Dendritic cell treated with granulocyte-macrophage colony-stimulating factor and Interleukin-4, amounts not matched to agents 40 ng/mL and 50 ng/mL, for 4 days (primary cell): ENCODE data around the gene GATD1.
A peak's percentile ranks its signal among the peaks of the same experiment; 100 is the strongest.

Experiments
- H3K27ac Mint-ChIP-seq: one replicate; pipeline ENCODE4 v1.8.0; 2022; ENCODE audit warnings: mild to moderate bottlenecking, mixed read lengths
- H3K27me3 Mint-ChIP-seq: one replicate; pipeline ENCODE4 v1.8.0; 2022; ENCODE audit warnings: mild to moderate bottlenecking, mixed read lengths
- H3K36me3 Mint-ChIP-seq: one replicate; pipeline ENCODE4 v1.8.0; 2022; ENCODE audit warnings: low read depth, mixed read lengths
- H3K4me1 Mint-ChIP-seq: one replicate; pipeline ENCODE4 v1.8.0; 2022; ENCODE audit warnings: low read depth, mixed read lengths
- H3K4me3 Mint-ChIP-seq: one replicate; pipeline ENCODE4 v1.8.0; 2022; ENCODE audit warnings: mild to moderate bottlenecking, moderate library complexity, mixed read lengths
- H3K9me3 Mint-ChIP-seq: one replicate; pipeline ENCODE4 v1.8.0; 2022; ENCODE audit warnings: mixed read lengths
- intact Hi-C: fragments of 100-400 bp; cut with micrococcal nuclease; formaldehyde crosslinking; loops from one replicate; pipeline ENCODE4 v1.15.0; 2022

GATD1 gene

DNA sequence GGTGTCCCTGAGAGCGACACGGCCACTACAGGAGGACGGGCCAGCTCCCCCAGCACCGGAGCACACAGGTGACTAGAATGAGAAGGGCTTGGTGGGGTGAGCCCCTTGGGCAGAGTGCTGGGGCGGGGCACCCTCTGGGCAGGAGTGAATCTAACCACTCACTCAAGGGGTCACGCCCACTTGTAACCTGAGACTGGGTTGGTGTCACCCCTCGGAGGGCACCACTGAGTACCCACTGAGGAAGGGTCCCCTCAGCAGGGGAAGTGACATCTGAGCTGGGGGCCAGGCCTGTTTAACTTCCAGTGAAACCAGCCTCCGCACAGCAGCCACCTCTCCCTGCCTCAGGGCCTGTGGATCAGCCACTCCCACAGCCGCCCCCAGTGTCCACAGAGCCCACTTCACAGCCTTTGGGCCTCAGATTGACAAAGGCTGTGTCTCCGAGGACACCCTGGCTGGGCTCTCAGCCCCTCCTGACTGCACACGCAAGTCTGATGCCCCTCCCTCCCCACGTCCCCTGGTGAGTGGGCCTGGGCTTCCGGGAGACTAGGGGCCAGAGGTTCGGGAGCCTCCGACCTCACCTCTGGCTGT, 5.6 kb downstream of the GATD1 start:
- H3K4me3 Mint-ChIP-seq: no peak overlapping the region
- H3K36me3 Mint-ChIP-seq: peaks cover 87% of the 10 kb centered on the region

DNA sequence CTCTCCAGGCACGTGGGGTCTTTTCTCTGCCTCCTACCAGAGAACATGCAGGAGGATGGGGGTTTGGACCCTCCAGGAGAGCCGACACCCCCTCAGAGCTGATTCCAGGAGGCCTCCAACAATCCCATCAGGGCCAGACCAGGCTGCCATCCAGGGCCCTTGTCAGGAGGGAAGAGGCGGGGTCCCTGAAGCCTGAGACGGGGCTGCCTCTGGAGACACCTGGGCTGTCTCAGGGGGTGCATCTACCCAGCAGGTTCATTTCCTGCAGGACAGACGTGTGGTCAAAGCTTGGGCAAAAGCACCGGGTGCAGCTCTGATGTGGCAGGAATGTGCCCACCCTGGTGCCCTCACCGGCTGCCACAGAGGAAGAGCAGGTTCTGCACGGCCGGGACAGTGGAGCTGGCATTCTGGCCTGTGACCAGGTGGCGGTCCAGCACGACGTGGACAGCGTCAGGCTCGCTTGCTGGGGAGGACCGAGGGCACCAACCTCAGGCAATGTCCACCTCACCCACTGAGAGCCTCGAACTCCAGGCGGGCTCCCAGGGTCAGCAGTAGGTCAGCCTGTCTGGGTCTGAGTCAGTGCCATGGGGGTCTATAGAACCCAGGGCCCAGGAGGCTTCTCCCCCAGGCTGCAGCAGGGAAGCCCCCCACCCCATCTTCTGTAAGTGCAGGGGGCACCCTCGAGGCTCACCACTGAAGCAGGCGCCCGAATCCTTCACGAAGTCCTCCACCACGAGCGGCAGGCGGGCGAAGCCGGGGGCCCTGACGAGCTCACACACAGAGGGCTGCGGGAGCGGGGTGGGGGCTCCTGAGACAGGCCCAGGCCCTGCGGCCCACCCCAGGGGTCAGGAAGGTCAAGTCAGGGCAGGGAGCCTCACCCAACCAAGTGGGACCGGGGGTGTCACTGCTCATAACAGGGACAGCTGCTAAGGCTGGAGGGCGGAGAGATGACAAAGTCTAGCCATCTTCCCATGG, 6.4 kb downstream of the GATD1 start:
- intact Hi-C loops: no loop called here
- no peak overlapping the region for H3K27ac Mint-ChIP-seq
- no peaks in the 10 kb centered on the region for H3K9me3 Mint-ChIP-seq
- peaks cover 40% of the 10 kb centered on the region for H3K4me1 Mint-ChIP-seq
- H3K4me3 Mint-ChIP-seq: no peak overlapping the region
- peaks cover 95% of the 10 kb centered on the region for H3K36me3 Mint-ChIP-seq
- H3K27me3 Mint-ChIP-seq: no peaks in the 10 kb centered on the region

More for the DNA sequence above, 5.6 kb downstream of the GATD1 start:
- Mint-ChIP-seq H3K4me1 (peaks cover 40% of the 10 kb centered on the region), H3K27me3 (no peaks in the 10 kb centered on the region), H3K27ac (no peak overlapping the region), H3K9me3 (no peaks in the 10 kb centered on the region)
- intact Hi-C loops: no loop called here

DNA sequence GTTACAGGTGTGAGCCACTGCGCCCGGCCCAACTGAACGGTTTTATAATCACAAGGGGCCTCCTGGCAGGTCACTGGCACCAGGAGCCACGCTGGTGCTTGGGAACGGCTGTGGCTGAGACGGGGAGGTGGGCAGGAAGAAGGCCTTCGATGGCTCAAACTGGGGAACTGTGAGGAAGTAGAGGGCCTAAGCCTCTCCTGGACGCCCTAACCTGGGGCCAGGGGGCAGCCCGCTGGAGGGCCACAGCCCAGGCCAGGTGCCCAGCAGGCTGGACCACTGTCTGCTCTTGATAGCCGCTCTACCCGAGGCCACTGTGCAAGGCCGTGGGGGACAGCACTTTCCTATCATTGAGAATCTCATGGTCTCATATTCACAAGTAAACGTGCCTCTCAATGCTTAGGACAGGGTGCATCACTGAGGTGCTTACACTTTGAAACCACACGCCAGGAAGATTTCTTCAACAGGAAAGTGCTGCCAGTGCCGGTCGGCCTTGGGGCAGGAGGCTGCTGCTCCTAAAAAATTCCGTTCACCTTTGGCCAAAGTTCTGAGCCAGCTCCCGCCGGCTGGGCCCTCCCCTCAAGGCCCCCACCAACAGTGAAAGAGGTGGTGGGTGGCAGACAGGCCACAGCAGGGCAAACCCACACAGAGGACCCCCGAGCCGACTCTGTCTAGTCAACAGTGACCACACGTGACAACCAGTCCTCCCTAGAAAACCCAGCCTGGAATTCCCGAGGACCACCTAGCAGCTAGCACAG, 7.2 kb downstream of the GATD1 start:
- no peak overlapping the region for H3K27ac Mint-ChIP-seq
- H3K27me3 Mint-ChIP-seq: no peaks in the 10 kb centered on the region
- H3K36me3 Mint-ChIP-seq: peaks cover 96% of the 10 kb centered on the region
- H3K4me3 Mint-ChIP-seq: no peak overlapping the region
- intact Hi-C loops: no loop called here
- no peaks in the 10 kb centered on the region for H3K9me3 Mint-ChIP-seq
- peaks cover 40% of the 10 kb centered on the region for H3K4me1 Mint-ChIP-seq

DNA sequence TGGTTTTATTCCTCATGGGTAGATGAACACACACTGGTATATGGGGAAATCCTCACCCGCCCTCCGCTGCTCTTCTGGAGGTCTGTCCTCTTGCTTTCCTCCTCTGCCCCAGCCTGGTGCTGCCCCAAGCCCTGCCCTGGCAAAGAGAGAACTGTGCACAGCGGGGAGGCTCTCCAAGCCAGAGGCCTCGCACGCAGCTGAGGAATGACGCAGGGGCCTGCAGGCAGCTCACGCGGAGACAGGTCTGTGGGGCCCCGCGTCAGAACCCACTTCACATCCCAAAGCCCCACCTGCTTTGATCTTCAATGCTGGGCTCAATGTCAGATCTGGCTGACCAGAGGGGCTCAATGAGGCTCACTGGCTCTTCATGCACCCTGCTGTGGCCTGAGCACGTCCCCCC, 10.0 kb downstream of the GATD1 start:
- H3K4me3 Mint-ChIP-seq: no peak overlapping the region
- peaks cover 39% of the 10 kb centered on the region for H3K4me1 Mint-ChIP-seq
- no peaks in the 10 kb centered on the region for H3K9me3 Mint-ChIP-seq
- H3K36me3 Mint-ChIP-seq: peaks cover 96% of the 10 kb centered on the region
- intact Hi-C loops: no loop called here
- H3K27me3 Mint-ChIP-seq: no peaks in the 10 kb centered on the region
- H3K27ac Mint-ChIP-seq: no peak overlapping the region

DNA sequence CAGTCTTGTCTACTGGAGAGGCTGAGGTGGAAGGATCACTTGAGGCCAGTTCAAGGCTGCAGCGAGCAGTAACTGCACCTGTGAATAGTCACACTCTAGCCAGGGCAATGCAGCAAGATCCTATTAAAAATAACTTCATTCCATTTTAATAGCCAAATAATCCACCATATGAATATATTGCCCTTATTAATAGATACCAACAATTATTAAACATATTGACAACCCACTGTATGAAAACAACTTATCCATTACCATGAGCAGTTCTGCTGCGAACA, 10.4 kb downstream of the GATD1 start:
- H3K27me3 Mint-ChIP-seq: no peaks in the 10 kb centered on the region
- no peak overlapping the region for H3K4me3 Mint-ChIP-seq
- H3K36me3 Mint-ChIP-seq: peaks cover 96% of the 10 kb centered on the region
- peaks cover 41% of the 10 kb centered on the region for H3K4me1 Mint-ChIP-seq
- no peak overlapping the region for H3K27ac Mint-ChIP-seq
- H3K9me3 Mint-ChIP-seq: no peaks in the 10 kb centered on the region
- intact Hi-C loops: no loop called here

DNA sequence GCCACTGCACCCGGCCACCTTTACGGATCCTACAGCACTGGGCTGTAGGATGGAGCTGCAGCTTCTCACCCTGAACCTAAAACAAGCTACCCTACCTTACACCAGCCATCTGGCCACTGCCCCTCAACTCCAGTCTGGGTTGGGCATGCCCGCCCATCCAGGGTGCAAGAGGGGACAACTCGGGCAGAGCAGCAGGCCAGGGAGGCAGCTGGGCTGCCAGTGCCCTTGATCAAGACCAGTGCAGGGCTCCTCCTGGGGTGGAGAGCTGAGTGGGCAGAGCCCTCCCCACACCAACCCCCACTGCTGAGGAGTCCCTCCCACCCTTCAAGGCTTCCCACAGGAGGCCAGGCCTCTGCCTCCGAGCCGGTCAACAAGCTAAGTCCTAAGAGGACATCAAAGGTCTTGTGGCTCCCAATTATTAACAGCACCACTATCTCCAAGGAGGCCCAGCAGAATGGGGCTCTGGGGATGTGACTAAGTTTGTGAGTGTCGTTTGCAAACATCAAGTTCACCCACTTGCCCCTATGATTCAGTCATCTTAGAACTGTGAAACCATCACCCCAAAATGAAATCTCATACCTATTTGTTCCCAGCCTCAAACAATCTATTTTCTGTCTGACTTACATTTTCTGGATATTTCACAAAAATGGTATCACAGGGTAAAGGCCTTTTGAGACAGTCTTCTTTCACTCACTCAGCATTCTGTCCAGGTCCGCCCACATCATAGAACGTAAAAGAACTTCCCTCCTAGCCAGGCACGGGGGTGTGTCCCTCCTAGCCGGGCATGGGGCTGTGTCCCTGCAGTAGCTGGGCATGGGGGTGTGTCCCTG, 11.0 kb downstream of the GATD1 start:
- H3K27ac Mint-ChIP-seq: no peak overlapping the region
- peaks cover 41% of the 10 kb centered on the region for H3K4me1 Mint-ChIP-seq
- H3K9me3 Mint-ChIP-seq: no peaks in the 10 kb centered on the region
- no peak overlapping the region for H3K4me3 Mint-ChIP-seq
- H3K27me3 Mint-ChIP-seq: no peaks in the 10 kb centered on the region
- H3K36me3 Mint-ChIP-seq: peaks cover 96% of the 10 kb centered on the region
- intact Hi-C loops: no loop called here

DNA sequence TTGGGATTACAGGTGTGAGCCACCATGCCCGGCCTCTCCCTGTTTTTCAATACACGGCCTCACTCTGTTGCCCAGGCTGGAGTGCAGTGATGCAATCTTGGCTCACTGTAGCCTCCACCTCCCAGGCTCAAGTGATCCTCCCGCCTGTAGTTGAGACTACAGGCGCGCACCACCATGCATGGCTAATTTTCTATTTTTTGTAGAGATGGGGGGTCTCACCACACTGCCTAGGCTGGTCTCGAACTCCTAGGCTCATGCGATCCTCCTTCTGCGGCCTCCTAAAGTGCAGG, 11.5 kb downstream of the GATD1 start:
- Mint-ChIP-seq H3K27ac (no peak overlapping the region), H3K9me3 (no peaks in the 10 kb centered on the region), H3K4me1 (peaks cover 41% of the 10 kb centered on the region), H3K4me3 (no peak overlapping the region), H3K27me3 (no peaks in the 10 kb centered on the region), H3K36me3 (peaks cover 96% of the 10 kb centered on the region)
- intact Hi-C loops: no loop called here

DNA sequence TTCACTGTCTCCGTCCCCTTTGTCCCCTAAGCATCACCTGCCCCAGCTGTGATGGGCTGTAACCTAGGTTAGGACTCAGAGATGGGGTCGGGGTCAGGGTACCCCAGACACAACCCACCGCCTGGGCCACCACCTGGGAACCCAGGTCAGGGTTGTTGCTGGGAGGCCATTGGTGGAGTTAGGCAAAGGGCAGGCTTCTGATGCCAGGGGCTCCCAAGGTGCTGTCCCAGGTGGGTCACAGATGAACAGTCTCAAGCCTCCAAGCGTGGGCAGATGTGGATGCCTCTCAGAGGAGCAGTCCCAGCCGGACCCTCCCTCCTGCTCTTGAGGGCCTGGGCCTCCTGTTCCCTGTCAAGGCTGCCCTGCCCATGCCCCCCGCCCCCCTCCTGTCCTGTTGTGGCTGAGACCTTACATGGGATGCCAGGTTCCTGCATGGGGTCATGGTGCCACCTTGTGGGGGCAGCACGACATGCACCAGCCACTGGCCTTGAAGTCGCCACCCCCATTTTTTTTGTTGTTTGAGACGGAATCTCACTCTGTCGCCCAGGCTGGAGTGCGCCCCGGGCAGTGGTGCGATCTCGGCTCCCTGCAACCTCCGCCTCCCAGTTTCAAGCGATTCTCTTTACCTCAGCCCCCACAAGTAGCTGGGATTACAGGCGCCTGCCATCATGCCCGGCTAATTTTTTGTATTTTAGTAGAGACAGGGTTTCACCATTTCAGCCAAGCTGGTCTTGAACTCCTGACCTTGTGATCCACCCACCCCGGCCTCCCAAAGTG, 12.1 kb downstream of the GATD1 start:
- H3K4me3 Mint-ChIP-seq: no peak overlapping the region
- H3K27ac Mint-ChIP-seq: no peak overlapping the region
- H3K36me3 Mint-ChIP-seq: peaks cover 96% of the 10 kb centered on the region
- H3K9me3 Mint-ChIP-seq: no peaks in the 10 kb centered on the region
- H3K27me3 Mint-ChIP-seq: no peaks in the 10 kb centered on the region
- intact Hi-C loops: no loop called here
- H3K4me1 Mint-ChIP-seq: peaks cover 41% of the 10 kb centered on the region

DNA sequence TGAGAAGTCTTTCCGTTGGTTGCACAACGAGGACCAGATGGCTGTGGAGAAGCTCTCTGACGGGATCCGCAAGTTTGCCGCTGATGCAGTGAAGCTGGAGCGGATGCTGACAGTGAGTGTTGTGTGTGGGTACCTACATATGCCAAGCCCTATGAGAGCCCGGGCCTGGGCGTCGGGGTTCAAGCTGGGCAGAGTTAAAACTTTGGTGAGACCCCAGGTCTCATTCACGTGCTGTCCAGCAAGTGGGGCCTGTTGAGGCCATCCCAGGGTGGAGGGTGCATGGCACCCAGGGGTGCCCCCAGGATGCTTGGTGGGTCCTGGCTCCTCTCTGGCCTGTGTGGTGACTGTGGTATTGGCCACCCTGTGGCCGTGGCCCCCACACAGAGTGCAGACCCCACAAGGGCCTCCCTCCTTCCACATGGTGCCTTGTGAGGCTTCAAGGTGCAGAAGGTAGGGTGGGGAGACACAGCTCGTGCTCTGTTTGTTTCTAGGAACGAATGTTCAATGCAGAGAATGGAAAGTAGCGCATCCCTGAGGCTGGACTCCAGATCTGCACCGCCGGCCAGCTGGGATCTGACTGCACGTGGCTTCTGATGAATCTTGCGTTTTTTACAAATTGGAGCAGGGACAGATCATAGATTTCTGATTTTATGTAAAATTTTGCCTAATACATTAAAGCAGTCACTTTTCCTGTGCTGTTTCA, 12.8 kb downstream of the GATD1 start:
- no peaks in the 10 kb centered on the region for H3K9me3 Mint-ChIP-seq
- H3K4me3 Mint-ChIP-seq: no peak overlapping the region
- no peaks in the 10 kb centered on the region for H3K27me3 Mint-ChIP-seq
- no peak overlapping the region for H3K27ac Mint-ChIP-seq
- intact Hi-C loops: no loop called here
- H3K4me1 Mint-ChIP-seq: peaks cover 41% of the 10 kb centered on the region
- peaks cover 96% of the 10 kb centered on the region for H3K36me3 Mint-ChIP-seq

DNA sequence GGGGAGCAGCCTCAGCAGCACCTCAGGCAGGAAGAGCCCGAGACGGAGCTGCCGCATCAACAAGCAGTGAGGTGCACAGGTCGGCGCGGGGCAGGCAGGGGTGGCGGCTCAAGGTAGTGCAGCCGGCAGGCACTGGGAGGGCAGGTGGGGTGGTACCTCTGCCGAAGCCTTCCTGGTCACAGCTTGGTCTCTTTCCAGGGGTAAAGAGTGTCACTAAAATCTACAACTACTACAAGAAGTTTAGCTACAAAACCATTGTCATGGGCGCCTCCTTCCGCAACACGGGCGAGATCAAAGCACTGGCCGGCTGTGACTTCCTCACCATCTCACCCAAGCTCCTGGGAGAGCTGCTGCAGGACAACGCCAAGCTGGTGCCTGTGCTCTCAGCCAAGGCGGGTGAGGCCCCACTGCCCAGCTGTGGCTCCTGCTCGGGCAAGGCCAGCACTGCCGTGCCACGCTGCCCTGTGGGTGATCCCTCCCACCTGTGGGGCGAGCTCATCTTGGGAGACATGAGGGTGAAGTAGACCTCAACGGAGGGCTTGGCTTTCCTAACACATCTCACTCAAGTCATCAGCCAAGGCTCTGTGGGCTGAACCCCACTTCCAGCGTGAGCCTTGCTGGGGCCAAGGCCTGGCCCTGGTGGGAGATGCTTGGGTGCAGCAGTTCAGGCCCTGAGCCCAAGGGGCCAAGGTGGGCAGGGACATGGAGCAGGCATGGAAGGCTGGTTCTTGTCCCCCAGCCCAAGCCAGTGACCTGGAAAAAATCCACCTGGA, 13.6 kb downstream of the GATD1 start:
- H3K9me3 Mint-ChIP-seq: no peaks in the 10 kb centered on the region
- H3K27me3 Mint-ChIP-seq: no peaks in the 10 kb centered on the region
- no peak overlapping the region for H3K4me3 Mint-ChIP-seq
- peaks cover 96% of the 10 kb centered on the region for H3K36me3 Mint-ChIP-seq
- peak overlapping the region; percentile 42 for H3K27ac Mint-ChIP-seq
- intact Hi-C loops: no loop called here
- peaks cover 41% of the 10 kb centered on the region for H3K4me1 Mint-ChIP-seq

DNA sequence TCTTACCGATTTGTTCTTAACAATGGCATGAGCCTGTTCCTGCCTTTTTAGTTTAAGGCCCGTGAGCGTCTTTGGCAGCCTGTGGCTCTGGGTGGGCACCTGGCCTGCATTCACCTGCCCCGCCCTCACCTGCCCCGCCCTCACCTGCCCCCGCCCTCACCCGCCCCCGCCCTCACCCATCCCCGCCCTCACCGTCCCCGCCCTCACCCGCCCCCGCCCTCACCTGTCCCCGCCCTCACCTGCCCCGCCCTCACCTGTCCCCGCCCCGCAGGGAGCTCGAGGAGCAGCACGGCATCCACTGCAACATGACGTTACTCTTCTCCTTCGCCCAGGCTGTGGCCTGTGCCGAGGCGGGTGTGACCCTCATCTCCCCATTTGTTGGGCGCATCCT, 14.2 kb downstream of the GATD1 start:
- Mint-ChIP-seq H3K27ac (peak overlapping the region; percentile 42), H3K27me3 (no peaks in the 10 kb centered on the region), H3K9me3 (no peaks in the 10 kb centered on the region), H3K4me1 (peaks cover 41% of the 10 kb centered on the region), H3K4me3 (no peak overlapping the region), H3K36me3 (peaks cover 99% of the 10 kb centered on the region)
- intact Hi-C loops: no loop called here

DNA sequence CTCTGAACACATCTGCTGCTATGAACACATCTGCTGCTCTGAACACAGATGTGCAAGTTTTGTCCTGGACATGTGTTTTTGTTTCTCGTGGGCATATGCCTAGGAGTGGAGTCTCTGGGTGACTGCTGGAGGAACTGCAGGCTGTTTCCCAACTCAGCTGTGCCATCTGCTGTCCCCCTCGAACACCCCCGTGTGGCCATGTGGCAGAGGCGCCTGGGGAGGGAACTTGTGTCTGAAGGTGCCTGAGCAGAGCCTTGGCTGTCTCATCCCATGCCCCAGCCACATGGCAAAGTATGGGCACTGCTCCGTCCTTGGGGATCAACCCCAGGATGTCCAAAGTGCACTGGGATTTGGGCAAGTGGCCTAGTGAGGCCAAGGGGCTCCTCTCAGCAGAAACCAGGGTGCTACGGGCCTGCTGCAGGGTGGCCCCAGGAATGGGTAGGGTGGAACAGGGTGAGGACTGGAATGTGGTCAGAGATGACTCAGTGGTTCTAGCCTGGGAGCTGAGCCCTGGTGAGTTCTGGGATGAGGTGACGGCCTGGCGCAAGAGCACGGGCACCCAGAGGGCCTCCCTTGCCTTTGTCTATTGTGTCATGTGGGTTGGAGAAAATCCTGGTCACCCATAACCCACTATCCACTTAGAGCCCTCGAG, 14.7 kb downstream of the GATD1 start:
- intact Hi-C loops: no loop called here
- H3K27ac Mint-ChIP-seq: peak overlapping the region; percentile 42
- peaks cover 41% of the 10 kb centered on the region for H3K4me1 Mint-ChIP-seq
- H3K36me3 Mint-ChIP-seq: peaks cover 100% of the 10 kb centered on the region
- H3K4me3 Mint-ChIP-seq: no peak overlapping the region
- no peaks in the 10 kb centered on the region for H3K27me3 Mint-ChIP-seq
- no peaks in the 10 kb centered on the region for H3K9me3 Mint-ChIP-seq
